ENCODE measurements around the gene KMT2B. TPM values are rescaled to one million over a fixed set of nuclear protein-coding genes. Genes with fewer than 3 reads are reported as not detected.

The KMT2B gene
- total and polyA plus RNA-seq, 8 donors: 16.7 to 59.9 (median 24.2) TPM

GRCh38 chr19:35710784-35711723, 6.7 kb upstream of the KMT2B start:
- no peaks in the 10 kb centered on the region for H3K36me3 ChIP-seq
- peaks cover 6 to 8% (median 8%) of the 10 kb centered on the region in 3 donors for H3K4me1 ChIP-seq
- FAIRE-seq (no peak), ATAC-seq (no peak), DNase-seq (no peak)
- no peaks in the 10 kb centered on the region for H3K27me3 ChIP-seq
- H3K4me3 ChIP-seq: no peak overlapping the region
- H3K9me3 ChIP-seq: no peaks in the 10 kb centered on the region
- WGBS, 2 donors: 57% methylated on average over 13 of the region's 13 CpGs
- H3K27ac ChIP-seq: no peak overlapping the region
- intact Hi-C loops (cut with DNase I): no loop called here
- TF ChIP-seq, protein P1, sequence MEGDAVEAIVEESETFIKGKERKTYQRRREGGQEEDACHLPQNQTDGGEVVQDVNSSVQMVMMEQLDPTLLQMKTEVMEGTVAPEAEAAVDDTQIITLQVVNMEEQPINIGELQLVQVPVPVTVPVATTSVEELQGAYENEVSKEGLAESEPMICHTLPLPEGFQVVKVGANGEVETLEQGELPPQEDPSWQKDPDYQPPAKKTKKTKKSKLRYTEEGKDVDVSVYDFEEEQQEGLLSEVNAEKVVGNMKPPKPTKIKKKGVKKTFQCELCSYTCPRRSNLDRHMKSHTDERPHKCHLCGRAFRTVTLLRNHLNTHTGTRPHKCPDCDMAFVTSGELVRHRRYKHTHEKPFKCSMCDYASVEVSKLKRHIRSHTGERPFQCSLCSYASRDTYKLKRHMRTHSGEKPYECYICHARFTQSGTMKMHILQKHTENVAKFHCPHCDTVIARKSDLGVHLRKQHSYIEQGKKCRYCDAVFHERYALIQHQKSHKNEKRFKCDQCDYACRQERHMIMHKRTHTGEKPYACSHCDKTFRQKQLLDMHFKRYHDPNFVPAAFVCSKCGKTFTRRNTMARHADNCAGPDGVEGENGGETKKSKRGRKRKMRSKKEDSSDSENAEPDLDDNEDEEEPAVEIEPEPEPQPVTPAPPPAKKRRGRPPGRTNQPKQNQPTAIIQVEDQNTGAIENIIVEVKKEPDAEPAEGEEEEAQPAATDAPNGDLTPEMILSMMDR (IDR thresholded peaks at IDR 0.05): no peak

- no peaks in the 10 kb centered on the region for H3K27me3 ChIP-seq
- no peak for FAIRE-seq
- H3K36me3 ChIP-seq: no peaks in the 10 kb centered on the region
- no peak overlapping the region for H3K4me3 ChIP-seq
- WGBS, 2 donors: 81 to 86% methylated on average over 10 to 11 of the region's 11 CpGs
- no peak for ATAC-seq
- no peaks in the 10 kb centered on the region for H3K9me3 ChIP-seq
- intact Hi-C loops (cut with DNase I): no loop called here
- TF ChIP-seq, protein P1 (IDR thresholded peaks at IDR 0.05): no peak
- DNase-seq: no peak
- H3K27ac ChIP-seq: no peak overlapping the region
- peaks cover 6 to 8% (median 8%) of the 10 kb centered on the region in 3 donors for H3K4me1 ChIP-seq
Measured at GRCh38 chr19:35712567-35713505, 5.0 kb upstream of the KMT2B start.

DNA sequence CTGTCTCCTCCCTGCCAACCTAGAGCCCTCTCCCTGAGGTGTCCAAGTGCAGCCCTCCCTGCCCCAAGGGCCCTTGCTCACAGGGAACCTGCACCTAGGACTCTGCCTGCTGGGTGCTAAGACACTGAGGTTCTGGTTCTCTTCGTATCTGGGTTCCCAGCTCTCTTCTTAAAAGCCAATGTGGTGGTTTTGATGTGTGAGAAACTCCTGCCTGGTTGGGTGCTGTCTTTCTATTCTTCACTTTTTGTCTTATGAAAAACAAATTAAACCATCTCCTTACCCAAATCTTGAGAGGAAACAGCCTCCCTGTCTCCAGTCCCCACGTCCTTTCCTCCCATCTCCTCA, 4.3 kb upstream of the KMT2B start:
- intact Hi-C loops (cut with DNase I): no loop called here
- TF ChIP-seq, protein P1 (IDR thresholded peaks at IDR 0.05): no peak

GRCh38 chr19:35713904-35714495, 3.8 kb upstream of the KMT2B start:
- intact Hi-C loops (cut with DNase I): loop anchor here in 1 of 3 donors (2.0 kb wide), 1 partner anchor 19 kb away; no protein-coding TSS in a partner anchor
- no peaks in the 10 kb centered on the region for H3K27me3 ChIP-seq
- DNase-seq (no peak), ATAC-seq (no peak), FAIRE-seq (no peak)
- H3K9me3 ChIP-seq: no peaks in the 10 kb centered on the region
- TF ChIP-seq, protein P1 (IDR thresholded peaks at IDR 0.05): no peak
- peaks cover 6 to 9% (median 8%) of the 10 kb centered on the region in 3 donors for H3K4me1 ChIP-seq
- no peak overlapping the region for H3K27ac ChIP-seq
- H3K4me3 ChIP-seq: no peak overlapping the region
- no peaks in the 10 kb centered on the region for H3K36me3 ChIP-seq
- 78 to 81% methylated on average over 12 of the region's 12 CpGs for WGBS, 2 donors

More for the DNA sequence above, 4.3 kb upstream of the KMT2B start:
- H3K27ac ChIP-seq: no peak overlapping the region
- FAIRE-seq (no peak), ATAC-seq (no peak), DNase-seq (no peak)
- H3K9me3 ChIP-seq: no peaks in the 10 kb centered on the region
- no peak overlapping the region for H3K4me3 ChIP-seq
- H3K36me3 ChIP-seq: no peaks in the 10 kb centered on the region
- peaks cover 6 to 8% (median 8%) of the 10 kb centered on the region in 3 donors for H3K4me1 ChIP-seq
- WGBS, 2 donors: 84 to 89% methylated on average over 2 of the region's 2 CpGs
- no peaks in the 10 kb centered on the region for H3K27me3 ChIP-seq
